ENCODE measurements around the gene DBNDD1. TPM values are rescaled to one million over a fixed set of nuclear protein-coding genes. Genes with fewer than 3 reads are reported as not detected.

Gene DBNDD1
- total RNA-seq, 1 experiment from 2014 or later = 75.0 TPM

DNA sequence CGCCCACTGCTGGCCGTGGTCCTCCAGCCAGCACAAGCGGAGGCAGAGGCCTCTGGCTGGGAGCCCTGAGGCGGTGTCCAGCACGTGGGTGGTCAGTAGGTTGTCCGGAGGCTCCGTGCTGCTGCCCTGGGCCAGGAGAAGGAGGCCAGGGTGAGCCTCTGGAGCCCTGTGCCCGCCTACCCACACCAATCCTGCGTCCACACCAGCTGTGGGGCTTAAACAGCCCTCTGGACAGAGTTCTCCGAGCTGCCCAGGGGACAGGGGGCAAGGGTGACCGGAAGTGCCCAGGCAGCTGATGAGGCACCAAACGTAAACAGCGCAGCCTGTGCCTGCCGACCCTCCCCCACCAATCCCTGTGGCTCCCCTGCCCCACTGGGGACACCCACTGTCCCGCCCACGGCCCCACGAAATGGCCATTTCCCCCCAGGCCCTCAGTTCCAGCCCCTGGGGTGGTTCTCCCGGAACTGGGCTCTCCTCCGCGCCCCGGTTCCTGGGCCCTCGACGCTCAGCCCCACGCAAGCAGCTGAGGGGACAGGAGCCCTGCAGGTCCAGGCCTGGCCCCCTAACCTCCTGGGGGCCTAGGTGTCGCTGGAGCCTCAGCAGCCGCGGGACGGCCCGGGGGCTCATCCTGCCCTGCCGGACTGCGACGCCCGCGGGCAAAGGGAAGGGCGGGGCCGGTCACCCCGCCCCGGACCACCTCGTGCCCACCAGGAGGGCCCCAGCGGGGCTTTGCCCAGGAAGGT, 27.9 kb upstream of the DBNDD1 start (continued):
- TF ChIP-seq, protein P1, sequence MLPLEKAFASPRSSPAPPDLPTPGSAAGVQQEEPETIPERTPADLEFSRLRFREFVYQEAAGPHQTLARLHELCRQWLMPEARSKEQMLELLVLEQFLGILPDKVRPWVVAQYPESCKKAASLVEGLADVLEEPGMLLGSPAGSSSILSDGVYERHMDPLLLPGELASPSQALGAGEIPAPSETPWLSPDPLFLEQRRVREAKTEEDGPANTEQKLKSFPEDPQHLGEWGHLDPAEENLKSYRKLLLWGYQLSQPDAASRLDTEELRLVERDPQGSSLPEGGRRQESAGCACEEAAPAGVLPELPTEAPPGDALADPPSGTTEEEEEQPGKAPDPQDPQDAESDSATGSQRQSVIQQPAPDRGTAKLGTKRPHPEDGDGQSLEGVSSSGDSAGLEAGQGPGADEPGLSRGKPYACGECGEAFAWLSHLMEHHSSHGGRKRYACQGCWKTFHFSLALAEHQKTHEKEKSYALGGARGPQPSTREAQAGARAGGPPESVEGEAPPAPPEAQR (CRISPR knock-in tag; IDR thresholded peaks at IDR 0.05) = no peak
- TF ChIP-seq CTCF (IDR thresholded peaks at IDR 0.05) (no peak), SMAD3 (CRISPR knock-in tag; IDR thresholded peaks at IDR 0.05; ENCODE audit: borderline replicate concordance) (no peak), CREM (CRISPR knock-in tag; IDR thresholded peaks at IDR 0.05) (no peak), ATF3 (CRISPR knock-in tag; conservative IDR thresholded peaks at IDR 0.05) (no peak), GTF2I (CRISPR knock-in tag; conservative IDR thresholded peaks at IDR 0.05) (no peak), PREB (CRISPR knock-in tag; IDR thresholded peaks at IDR 0.05; ENCODE audit: borderline replicate concordance) (no peak), NFATC4 (CRISPR knock-in tag; IDR thresholded peaks at IDR 0.05) (no peak), NR3C1 (CRISPR knock-in tag; conservative IDR thresholded peaks at IDR 0.05; ENCODE audit: low read depth) (0 out of 2 replicates have a peak, but pooled peaks have one; percentile 63), SP1 (CRISPR knock-in tag; conservative IDR thresholded peaks at IDR 0.05) (peak; percentile 1; the same call in 1 of the 2 replicates), ZNF425 (CRISPR knock-in tag; conservative IDR thresholded peaks at IDR 0.05) (no peak), FOXP4 (CRISPR knock-in tag; IDR thresholded peaks at IDR 0.05) (0 out of 2 replicates have a peak, but pooled peaks have one; percentile 31), ZNF423 (CRISPR knock-in tag; IDR thresholded peaks at IDR 0.05) (peak; percentile 53), GABPB1 (CRISPR knock-in tag; IDR thresholded peaks at IDR 0.05) (no peak), ZNF671 (CRISPR knock-in tag; IDR thresholded peaks at IDR 0.05) (no peak), OVOL2 (CRISPR knock-in tag; IDR thresholded peaks at IDR 0.05; ENCODE audit: borderline replicate concordance) (no peak), NR1H2 (CRISPR knock-in tag; IDR thresholded peaks at IDR 0.05) (0 out of 2 replicates have a peak, but pooled peaks have one; percentile 22), ZNF232 (CRISPR knock-in tag; IDR thresholded peaks at IDR 0.05) (no peak)
- TF ChIP-seq, protein P2, sequence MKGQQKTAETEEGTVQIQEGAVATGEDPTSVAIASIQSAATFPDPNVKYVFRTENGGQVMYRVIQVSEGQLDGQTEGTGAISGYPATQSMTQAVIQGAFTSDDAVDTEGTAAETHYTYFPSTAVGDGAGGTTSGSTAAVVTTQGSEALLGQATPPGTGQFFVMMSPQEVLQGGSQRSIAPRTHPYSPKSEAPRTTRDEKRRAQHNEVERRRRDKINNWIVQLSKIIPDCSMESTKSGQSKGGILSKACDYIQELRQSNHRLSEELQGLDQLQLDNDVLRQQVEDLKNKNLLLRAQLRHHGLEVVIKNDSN (CRISPR knock-in tag; IDR thresholded peaks at IDR 0.05) = peak; percentile 21; the same call in 1 of the 2 replicates
- TF ChIP-seq, protein P3, sequence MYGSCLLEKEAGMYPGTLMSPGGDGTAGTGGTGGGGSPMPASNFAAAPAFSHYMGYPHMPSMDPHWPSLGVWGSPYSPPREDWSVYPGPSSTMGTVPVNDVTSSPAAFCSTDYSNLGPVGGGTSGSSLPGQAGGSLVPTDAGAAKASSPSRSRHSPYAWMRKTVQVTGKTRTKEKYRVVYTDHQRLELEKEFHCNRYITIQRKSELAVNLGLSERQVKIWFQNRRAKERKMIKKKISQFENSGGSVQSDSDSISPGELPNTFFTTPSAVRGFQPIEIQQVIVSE (CRISPR knock-in tag; IDR thresholded peaks at IDR 0.05; ENCODE audit: borderline replicate concordance) = no peak
- TF ChIP-seq, protein P4, sequence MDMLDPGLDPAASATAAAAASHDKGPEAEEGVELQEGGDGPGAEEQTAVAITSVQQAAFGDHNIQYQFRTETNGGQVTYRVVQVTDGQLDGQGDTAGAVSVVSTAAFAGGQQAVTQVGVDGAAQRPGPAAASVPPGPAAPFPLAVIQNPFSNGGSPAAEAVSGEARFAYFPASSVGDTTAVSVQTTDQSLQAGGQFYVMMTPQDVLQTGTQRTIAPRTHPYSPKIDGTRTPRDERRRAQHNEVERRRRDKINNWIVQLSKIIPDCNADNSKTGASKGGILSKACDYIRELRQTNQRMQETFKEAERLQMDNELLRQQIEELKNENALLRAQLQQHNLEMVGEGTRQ (CRISPR knock-in tag; IDR thresholded peaks at IDR 0.05) = peak; percentile 59; the same call in 1 of the 2 replicates
- TF ChIP-seq, protein P5, sequence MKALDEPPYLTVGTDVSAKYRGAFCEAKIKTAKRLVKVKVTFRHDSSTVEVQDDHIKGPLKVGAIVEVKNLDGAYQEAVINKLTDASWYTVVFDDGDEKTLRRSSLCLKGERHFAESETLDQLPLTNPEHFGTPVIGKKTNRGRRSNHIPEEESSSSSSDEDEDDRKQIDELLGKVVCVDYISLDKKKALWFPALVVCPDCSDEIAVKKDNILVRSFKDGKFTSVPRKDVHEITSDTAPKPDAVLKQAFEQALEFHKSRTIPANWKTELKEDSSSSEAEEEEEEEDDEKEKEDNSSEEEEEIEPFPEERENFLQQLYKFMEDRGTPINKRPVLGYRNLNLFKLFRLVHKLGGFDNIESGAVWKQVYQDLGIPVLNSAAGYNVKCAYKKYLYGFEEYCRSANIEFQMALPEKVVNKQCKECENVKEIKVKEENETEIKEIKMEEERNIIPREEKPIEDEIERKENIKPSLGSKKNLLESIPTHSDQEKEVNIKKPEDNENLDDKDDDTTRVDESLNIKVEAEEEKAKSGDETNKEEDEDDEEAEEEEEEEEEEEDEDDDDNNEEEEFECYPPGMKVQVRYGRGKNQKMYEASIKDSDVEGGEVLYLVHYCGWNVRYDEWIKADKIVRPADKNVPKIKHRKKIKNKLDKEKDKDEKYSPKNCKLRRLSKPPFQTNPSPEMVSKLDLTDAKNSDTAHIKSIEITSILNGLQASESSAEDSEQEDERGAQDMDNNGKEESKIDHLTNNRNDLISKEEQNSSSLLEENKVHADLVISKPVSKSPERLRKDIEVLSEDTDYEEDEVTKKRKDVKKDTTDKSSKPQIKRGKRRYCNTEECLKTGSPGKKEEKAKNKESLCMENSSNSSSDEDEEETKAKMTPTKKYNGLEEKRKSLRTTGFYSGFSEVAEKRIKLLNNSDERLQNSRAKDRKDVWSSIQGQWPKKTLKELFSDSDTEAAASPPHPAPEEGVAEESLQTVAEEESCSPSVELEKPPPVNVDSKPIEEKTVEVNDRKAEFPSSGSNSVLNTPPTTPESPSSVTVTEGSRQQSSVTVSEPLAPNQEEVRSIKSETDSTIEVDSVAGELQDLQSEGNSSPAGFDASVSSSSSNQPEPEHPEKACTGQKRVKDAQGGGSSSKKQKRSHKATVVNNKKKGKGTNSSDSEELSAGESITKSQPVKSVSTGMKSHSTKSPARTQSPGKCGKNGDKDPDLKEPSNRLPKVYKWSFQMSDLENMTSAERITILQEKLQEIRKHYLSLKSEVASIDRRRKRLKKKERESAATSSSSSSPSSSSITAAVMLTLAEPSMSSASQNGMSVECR (CRISPR knock-in tag; IDR thresholded peaks at IDR 0.05; ENCODE audit: borderline replicate concordance) = 0 out of 2 replicates have a peak, but pooled peaks have one; percentile 23

All from WTC11 (cell line).